Activated B cell treated with CpG ODN at 0.5 μM for 24 hours (primary cell): Measurements from ENCODE around the gene PCDHGC5. TPM values are rescaled to one million over a fixed set of nuclear protein-coding genes. Genes with fewer than 3 reads are reported as not detected.

ENCODE experiments used
- ATAC-seq: fragments of 200-7000 bp; cut with Tn5 transposase; one replicate; pipeline ENCODE4 v1.10.0; 2021; ENCODE audit warnings: low read depth, mild to moderate bottlenecking, moderate library complexity
- CTCF ChIA-PET: fragments of 350-600 bp; sonication (Branson Sonifier 250); formaldehyde crosslinking; loops from one replicate; lab custom pipeline; 2021; ENCODE audit warnings: antibody characterized with exemption; lab: Charles Lee
- POLR2A ChIA-PET: fragments of 350-600 bp; sonication (Branson Sonifier 250); formaldehyde crosslinking; loops from one replicate; lab custom pipeline; 2021; ENCODE audit warnings: antibody characterized with exemption; lab: Charles Lee
- DNase-seq: peaks from one replicate; pipeline ENCODE4 v3.0.0; 2022
- H3K27ac Mint-ChIP-seq: one replicate; pipeline ENCODE4 v1.8.0; 2020; ENCODE audit warnings: mixed read lengths
- H3K27me3 Mint-ChIP-seq: one replicate; pipeline ENCODE4 v1.8.0; 2021; ENCODE audit warnings: mixed read lengths
- H3K36me3 Mint-ChIP-seq: one replicate; pipeline ENCODE4 v1.8.0; 2021; ENCODE audit warnings: low read depth, mixed read lengths
- H3K4me1 Mint-ChIP-seq: one replicate; pipeline ENCODE4 v1.8.0; 2021; ENCODE audit warnings: mixed read lengths
- H3K4me3 Mint-ChIP-seq: one replicate; pipeline ENCODE4 v1.8.0; 2020; ENCODE audit warnings: mild to moderate bottlenecking, mixed read lengths
- H3K9me3 Mint-ChIP-seq: one replicate; pipeline ENCODE4 v1.8.0; 2020; ENCODE audit warnings: mixed read lengths
- CTCF ChIP-seq: fragments of 200-600 bp; IDR thresholded peaks from one replicate; pipeline ENCODE4 v1.8.0; 2022; ENCODE audit warnings: antibody characterized with exemption, mild to moderate bottlenecking
- intact Hi-C: fragments of 100-400 bp; cut with micrococcal nuclease; formaldehyde crosslinking; loops from one replicate; pipeline ENCODE4 v1.15.1; 2024
- total RNA-seq: library from RNA; stranded (reverse); gene quantifications from 2 replicates; pipeline ENCODE4 v1.2.3, GENCODE V29; 2022

Gene PCDHGC5
- total RNA-seq, 1 donor from 2014 or later = 0.38 TPM

GRCh38 chr5:141516672-141517025 is 27.8 kb downstream of the PCDHGC5 start:
- no peaks in the 10 kb centered on the region for H3K27me3 Mint-ChIP-seq
- no peak overlapping the region for H3K4me3 Mint-ChIP-seq
- no peaks in the 10 kb centered on the region for H3K9me3 Mint-ChIP-seq
- DNase-seq = no peak
- H3K27ac Mint-ChIP-seq = no peak overlapping the region
- ChIA-PET CTCF (interaction anchor here (1.6 to 2.4 kb wide), 2 partner anchors 47 to 96 kb away, joined by 4 to 9 read pairs; partner anchors contain the start of gene PCDHGA11), POLR2A (no interaction called here)
- peaks cover 73% of the 10 kb centered on the region for H3K36me3 Mint-ChIP-seq
- intact Hi-C loops = no loop called here
- no peak for TF ChIP-seq CTCF
- ATAC-seq = no peak
- peaks cover 44% of the 10 kb centered on the region for H3K4me1 Mint-ChIP-seq

- H3K4me3 Mint-ChIP-seq = no peak overlapping the region
- intact Hi-C loops = no loop called here
- TF ChIP-seq CTCF = no peak
- no peak for DNase-seq
- no peaks in the 10 kb centered on the region for H3K27me3 Mint-ChIP-seq
- CTCF ChIA-PET = interaction anchor here (1.4 to 1.6 kb wide), 2 partner anchors 47 to 50 kb away, joined by 4 read pairs; no protein-coding TSS in a partner anchor
- no peak for ATAC-seq
- POLR2A ChIA-PET = no interaction called here
- H3K36me3 Mint-ChIP-seq = peaks cover 80% of the 10 kb centered on the region
- H3K27ac Mint-ChIP-seq = no peak overlapping the region
- H3K9me3 Mint-ChIP-seq = no peaks in the 10 kb centered on the region
- peaks cover 42% of the 10 kb centered on the region for H3K4me1 Mint-ChIP-seq
These were observed 28.4 kb downstream of the PCDHGC5 start for GRCh38 chr5:141517312-141517711.

GRCh38 chr5:141517880-141518617 is 29.2 kb downstream of the PCDHGC5 start:
- intact Hi-C loops = no loop called here
- no peaks in the 10 kb centered on the region for H3K9me3 Mint-ChIP-seq
- no peak for ATAC-seq
- DNase-seq = no peak
- peaks cover 42% of the 10 kb centered on the region for H3K4me1 Mint-ChIP-seq
- H3K4me3 Mint-ChIP-seq = no peak overlapping the region
- ChIA-PET CTCF (interaction anchor here (0.7 to 1.4 kb wide), 2 partner anchors 40 to 49 kb away, joined by 3 to 4 read pairs; no protein-coding TSS in a partner anchor), POLR2A (no interaction called here)
- no peaks in the 10 kb centered on the region for H3K27me3 Mint-ChIP-seq
- no peak for TF ChIP-seq CTCF
- no peak overlapping the region for H3K27ac Mint-ChIP-seq
- H3K36me3 Mint-ChIP-seq = peaks cover 86% of the 10 kb centered on the region

GRCh38 chr5:141518618-141519015 is 29.7 kb downstream of the PCDHGC5 start:
- ChIA-PET CTCF (interaction anchor here (0.9 kb wide), 1 partner anchor 42 kb away, joined by 3 read pairs; no protein-coding TSS in a partner anchor), POLR2A (no interaction called here)
- Mint-ChIP-seq H3K27me3 (no peaks in the 10 kb centered on the region), H3K4me1 (peaks cover 38% of the 10 kb centered on the region), H3K9me3 (no peaks in the 10 kb centered on the region), H3K4me3 (no peak overlapping the region), H3K36me3 (peaks cover 91% of the 10 kb centered on the region), H3K27ac (no peak overlapping the region)
- TF ChIP-seq CTCF = no peak
- intact Hi-C loops = no loop called here
- ATAC-seq (no peak), DNase-seq (no peak)
